ENCODE measurements around the gene MAFG. TPM values are rescaled to one million over a fixed set of nuclear protein-coding genes. Genes with fewer than 3 reads are reported as not detected.
"Not testable (repeated sequence)": the region's sequence is repeated elsewhere in the genome, so short reads cannot be mapped to it uniquely, and the experiment has no call there.

MAFG gene
- total RNA-seq, 1 donor from 2014 or later, result 23.6 TPM

GRCh38 chr17:81956607-81957589 is 29.4 kb upstream of the MAFG start:
- peaks cover 8% of the 10 kb centered on the region for H3K36me3 Mint-ChIP-seq (ENCODE audit: low read depth, unreplicated experiment)
- no peak overlapping the region for H3K4me3 Mint-ChIP-seq (ENCODE audit: unreplicated experiment)
- H3K9me3 Mint-ChIP-seq (ENCODE audit: unreplicated experiment), result no peaks in the 10 kb centered on the region
- peaks cover 4% of the 10 kb centered on the region for H3K4me1 Mint-ChIP-seq (ENCODE audit: unreplicated experiment)
- peaks cover 20% of the 10 kb centered on the region for H3K27me3 Mint-ChIP-seq (ENCODE audit: unreplicated experiment)
- no peak overlapping the region for H3K27ac Mint-ChIP-seq (ENCODE audit: unreplicated experiment)
- DNase-seq (ENCODE audit: low spot score), result no peak
- TF ChIP-seq, protein P1, sequence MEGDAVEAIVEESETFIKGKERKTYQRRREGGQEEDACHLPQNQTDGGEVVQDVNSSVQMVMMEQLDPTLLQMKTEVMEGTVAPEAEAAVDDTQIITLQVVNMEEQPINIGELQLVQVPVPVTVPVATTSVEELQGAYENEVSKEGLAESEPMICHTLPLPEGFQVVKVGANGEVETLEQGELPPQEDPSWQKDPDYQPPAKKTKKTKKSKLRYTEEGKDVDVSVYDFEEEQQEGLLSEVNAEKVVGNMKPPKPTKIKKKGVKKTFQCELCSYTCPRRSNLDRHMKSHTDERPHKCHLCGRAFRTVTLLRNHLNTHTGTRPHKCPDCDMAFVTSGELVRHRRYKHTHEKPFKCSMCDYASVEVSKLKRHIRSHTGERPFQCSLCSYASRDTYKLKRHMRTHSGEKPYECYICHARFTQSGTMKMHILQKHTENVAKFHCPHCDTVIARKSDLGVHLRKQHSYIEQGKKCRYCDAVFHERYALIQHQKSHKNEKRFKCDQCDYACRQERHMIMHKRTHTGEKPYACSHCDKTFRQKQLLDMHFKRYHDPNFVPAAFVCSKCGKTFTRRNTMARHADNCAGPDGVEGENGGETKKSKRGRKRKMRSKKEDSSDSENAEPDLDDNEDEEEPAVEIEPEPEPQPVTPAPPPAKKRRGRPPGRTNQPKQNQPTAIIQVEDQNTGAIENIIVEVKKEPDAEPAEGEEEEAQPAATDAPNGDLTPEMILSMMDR (IDR thresholded peaks at IDR 0.05; ENCODE audit: unreplicated experiment), result no peak

DNA sequence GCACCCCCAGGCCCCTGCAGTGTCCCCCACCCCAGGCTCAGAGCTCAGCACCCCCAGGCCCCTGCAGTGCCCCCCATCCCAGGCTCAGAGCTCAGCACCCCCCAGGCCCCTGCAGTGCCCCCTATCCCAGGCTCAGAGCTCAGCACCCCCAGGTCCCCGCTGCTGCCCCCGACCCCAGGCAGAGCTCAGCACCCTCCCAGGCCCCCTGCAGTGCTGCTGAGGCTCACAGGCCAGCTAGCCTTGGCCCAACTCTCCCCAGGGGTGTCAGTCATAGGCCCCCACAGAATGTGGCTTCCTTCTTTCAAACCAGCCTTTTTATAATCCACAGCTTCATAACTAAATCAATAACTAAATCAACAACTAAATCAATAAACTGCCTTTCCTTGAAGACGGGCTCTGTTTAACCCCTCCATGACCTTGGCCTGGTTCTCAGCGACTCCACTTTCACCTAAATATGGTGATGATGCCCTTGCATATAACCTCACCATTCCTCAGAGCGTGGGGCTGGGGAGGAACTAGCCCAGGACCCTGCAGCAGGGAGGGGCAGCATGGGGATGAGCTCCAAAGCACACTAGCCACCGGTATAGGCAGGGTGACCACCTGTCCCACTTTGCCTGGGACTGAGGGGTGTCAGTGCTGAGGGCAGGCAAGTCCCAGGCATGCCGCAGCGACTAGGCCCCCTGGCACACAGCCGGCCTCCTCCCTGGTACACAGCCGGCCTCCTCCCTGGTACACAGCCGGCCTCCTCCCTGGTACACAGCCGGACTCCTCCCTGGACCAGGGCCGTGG is 28.4 kb upstream of the MAFG start:
- Mint-ChIP-seq H3K27me3 (ENCODE audit: unreplicated experiment) (peaks cover 22% of the 10 kb centered on the region), H3K27ac (ENCODE audit: unreplicated experiment) (no peak overlapping the region), H3K4me3 (ENCODE audit: unreplicated experiment) (no peak overlapping the region), H3K9me3 (ENCODE audit: unreplicated experiment) (no peaks in the 10 kb centered on the region), H3K36me3 (ENCODE audit: low read depth, unreplicated experiment) (peaks cover 8% of the 10 kb centered on the region), H3K4me1 (ENCODE audit: unreplicated experiment) (peaks cover 4% of the 10 kb centered on the region)
- TF ChIP-seq, protein P1 (IDR thresholded peaks at IDR 0.05; ENCODE audit: unreplicated experiment), result no peak
- DNase-seq (ENCODE audit: low spot score), result no peak

DNA sequence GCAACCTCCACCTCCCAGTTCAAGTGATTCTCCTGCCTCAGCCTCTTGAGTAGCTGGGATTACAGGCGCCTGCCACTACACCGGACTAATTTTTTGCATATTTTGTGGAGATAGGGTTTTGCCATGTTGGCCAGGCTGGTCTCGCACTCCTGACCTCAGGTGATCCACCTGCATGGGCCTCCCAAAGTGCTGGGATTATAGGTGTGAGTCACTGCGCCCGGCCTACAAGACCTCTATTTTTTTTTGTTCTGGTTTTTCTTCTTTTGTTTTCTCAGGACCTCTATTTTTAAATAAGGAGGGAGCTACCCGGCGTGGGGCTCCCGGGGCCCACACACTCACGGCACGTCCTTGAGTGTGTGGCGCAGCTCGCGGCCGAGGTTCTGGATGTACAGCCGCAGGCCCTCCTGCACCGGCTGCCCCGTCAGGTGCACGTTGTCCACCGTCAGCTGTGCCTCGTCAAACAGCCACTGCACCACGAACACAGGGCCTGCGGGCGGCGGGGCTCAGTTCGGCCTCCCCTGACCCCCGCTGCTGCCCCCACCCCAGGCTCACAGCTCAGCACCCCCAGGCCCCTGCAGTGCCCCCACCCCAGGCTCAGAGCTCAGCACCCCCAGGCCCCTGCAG is 27.6 kb upstream of the MAFG start:
- H3K4me1 Mint-ChIP-seq (ENCODE audit: unreplicated experiment), result peaks cover 4% of the 10 kb centered on the region

DNA sequence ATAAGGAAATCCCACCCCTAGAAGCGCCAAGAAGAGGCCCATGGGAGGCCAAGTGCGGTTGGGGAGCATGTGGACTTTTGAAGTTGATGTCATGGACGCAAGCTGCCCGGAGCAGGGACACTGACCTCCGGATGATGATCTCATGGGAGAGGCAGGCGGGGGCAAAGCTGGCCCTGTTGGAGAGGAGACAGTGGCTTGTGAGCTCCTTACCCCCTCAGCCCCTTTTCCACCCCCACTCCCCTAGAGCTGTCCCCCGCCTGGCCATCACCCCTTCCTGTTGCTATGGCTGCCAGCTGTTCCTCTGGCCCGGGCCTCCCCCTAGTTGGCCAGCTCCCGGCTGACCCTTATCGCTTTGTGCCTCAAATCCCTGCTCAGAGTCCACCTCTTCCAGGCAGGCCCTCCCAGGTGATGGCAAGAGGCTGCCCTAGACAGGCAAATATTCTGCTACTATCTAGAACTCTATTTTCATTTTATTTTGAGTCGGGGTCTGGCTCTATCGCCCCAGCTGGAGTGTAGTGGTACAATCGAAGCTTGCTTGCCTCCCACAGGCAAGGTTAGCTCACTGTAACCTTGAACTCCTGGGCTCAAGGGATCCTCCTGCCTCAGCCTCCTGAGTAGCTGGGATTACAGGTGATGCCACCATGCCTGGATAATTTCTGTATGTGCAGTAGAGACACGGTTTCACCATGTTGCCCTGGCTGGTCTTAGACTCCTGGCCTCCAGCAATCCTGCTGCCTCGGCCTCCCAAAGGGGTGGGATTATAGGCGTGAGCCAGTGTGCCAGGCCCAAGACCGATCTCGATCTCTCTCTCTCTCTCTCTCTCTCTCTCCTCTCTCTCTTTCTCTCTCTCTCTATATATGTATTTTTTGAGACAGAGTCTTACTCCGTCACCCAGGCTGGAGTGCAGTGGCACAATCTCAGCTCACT is 26.9 kb upstream of the MAFG start:
- no peaks in the 10 kb centered on the region for H3K9me3 Mint-ChIP-seq (ENCODE audit: unreplicated experiment)
- H3K27ac Mint-ChIP-seq (ENCODE audit: unreplicated experiment), result no peak overlapping the region
- no peak for DNase-seq (ENCODE audit: low spot score)
- H3K4me3 Mint-ChIP-seq (ENCODE audit: unreplicated experiment), result no peak overlapping the region
- H3K36me3 Mint-ChIP-seq (ENCODE audit: low read depth, unreplicated experiment), result peaks cover 8% of the 10 kb centered on the region
- TF ChIP-seq, protein P1 (IDR thresholded peaks at IDR 0.05; ENCODE audit: unreplicated experiment), result no peak
- H3K4me1 Mint-ChIP-seq (ENCODE audit: unreplicated experiment), result peaks cover 4% of the 10 kb centered on the region
- H3K27me3 Mint-ChIP-seq (ENCODE audit: unreplicated experiment), result peaks cover 22% of the 10 kb centered on the region

More for the DNA sequence above, 27.6 kb upstream of the MAFG start:
- TF ChIP-seq, protein P1 (IDR thresholded peaks at IDR 0.05; ENCODE audit: unreplicated experiment), result no peak
- no peak overlapping the region for H3K4me3 Mint-ChIP-seq (ENCODE audit: unreplicated experiment)
- H3K27ac Mint-ChIP-seq (ENCODE audit: unreplicated experiment), result no peak overlapping the region
- H3K27me3 Mint-ChIP-seq (ENCODE audit: unreplicated experiment), result peaks cover 22% of the 10 kb centered on the region
- DNase-seq (ENCODE audit: low spot score), result no peak
- H3K9me3 Mint-ChIP-seq (ENCODE audit: unreplicated experiment), result no peaks in the 10 kb centered on the region
- H3K36me3 Mint-ChIP-seq (ENCODE audit: low read depth, unreplicated experiment), result peaks cover 8% of the 10 kb centered on the region

DNA sequence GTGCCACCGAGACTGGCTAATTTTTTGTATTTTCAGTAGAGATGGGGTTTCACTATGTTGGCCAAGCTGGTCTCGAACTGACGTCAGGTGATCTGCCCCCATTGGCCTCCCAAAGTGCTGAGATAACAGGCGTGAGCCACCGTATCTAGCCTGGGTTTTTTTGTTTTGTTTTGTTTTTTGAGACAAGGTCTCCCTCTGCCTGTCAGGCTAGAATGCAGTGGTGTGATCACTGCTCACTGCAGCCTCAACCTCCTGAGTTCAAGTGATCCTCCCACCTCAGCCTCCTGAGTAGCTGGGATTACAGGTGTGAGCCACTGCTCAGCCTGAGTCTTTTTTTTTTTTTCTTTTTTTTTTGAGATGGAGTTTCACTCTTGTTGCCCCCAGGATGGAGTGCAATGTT is 25.9 kb upstream of the MAFG start:
- not testable (repeated sequence) for H3K4me3 Mint-ChIP-seq (ENCODE audit: unreplicated experiment); H3K27ac Mint-ChIP-seq (ENCODE audit: unreplicated experiment); H3K4me1 Mint-ChIP-seq (ENCODE audit: unreplicated experiment); H3K36me3 Mint-ChIP-seq (ENCODE audit: low read depth, unreplicated experiment); H3K9me3 Mint-ChIP-seq (ENCODE audit: unreplicated experiment); DNase-seq (ENCODE audit: low spot score)
- H3K27me3 Mint-ChIP-seq (ENCODE audit: unreplicated experiment), result peaks cover 15% of the 10 kb centered on the region
